ENCODE data around the gene OR8D2. TPM values are rescaled to one million over a fixed set of nuclear protein-coding genes. Genes with fewer than 3 reads are reported as not detected.

The OR8D2 gene
- total RNA-seq, 1 experiment from 2014 or later = not detected

- POLR2A ChIA-PET (ENCODE audit: low non-redundant PET) = no interaction called here
These were observed 6.9 kb downstream of the OR8D2 start for GRCh38 chr11:124313131-124313530.

GRCh38 chr11:124311670-124312069 is 8.3 kb downstream of the OR8D2 start:
- ChIA-PET CTCF (interaction anchor here (0.5 kb wide), 1 partner anchor 564 kb away, joined by 3 read pairs; no protein-coding TSS in a partner anchor), POLR2A (ENCODE audit: low non-redundant PET) (no interaction called here)
- Histone ChIP-seq H3K27me3 (replicated peaks; ENCODE audit: insufficient read depth, low read depth, low read length, poor library complexity) (no peaks in the 10 kb centered on the region), H3K27ac (ENCODE audit: low read depth, low read length, poor library complexity, severe bottlenecking) (no peak overlapping the region), H3K36me3 (ENCODE audit: insufficient read depth, low read length, poor library complexity, severe bottlenecking) (no peaks in the 10 kb centered on the region), H3K4me3 (ENCODE audit: low read depth, low read length, poor library complexity, severe bottlenecking) (no peak overlapping the region), H3K4me1 (ENCODE audit: insufficient read depth, low read length, poor library complexity, severe bottlenecking) (no peaks in the 10 kb centered on the region), H3K9me3 (ENCODE audit: low read depth, low read length, poor library complexity, severe bottlenecking) (no peaks in the 10 kb centered on the region)
- TF ChIP-seq CTCF (conservative IDR thresholded peaks at IDR 0.05; ENCODE audit: low read depth, low read length) = no peak
- TF ChIP-seq EZH2 (IDR thresholded peaks at IDR 0.05; ENCODE audit: borderline replicate concordance, low read depth, low read length, poor library complexity, severe bottlenecking) = no peak
- no peak for DNase-seq (ENCODE audit: low spot score)
- intact Hi-C loops (cut with micrococcal nuclease; ENCODE audit: unreplicated experiment) = no loop called here
- BruUV-seq (replicated peaks) = no TSS peak

More at GRCh38 chr11:124313131-124313530, 6.9 kb downstream of the OR8D2 start:
- Histone ChIP-seq H3K27me3 (replicated peaks; ENCODE audit: insufficient read depth, low read depth, low read length, poor library complexity) (no peaks in the 10 kb centered on the region), H3K36me3 (ENCODE audit: insufficient read depth, low read length, poor library complexity, severe bottlenecking) (no peaks in the 10 kb centered on the region), H3K4me3 (ENCODE audit: low read depth, low read length, poor library complexity, severe bottlenecking) (no peak overlapping the region), H3K9me3 (ENCODE audit: low read depth, low read length, poor library complexity, severe bottlenecking) (no peaks in the 10 kb centered on the region), H3K4me1 (ENCODE audit: insufficient read depth, low read length, poor library complexity, severe bottlenecking) (no peaks in the 10 kb centered on the region), H3K27ac (ENCODE audit: low read depth, low read length, poor library complexity, severe bottlenecking) (no peak overlapping the region)
- TF ChIP-seq EZH2 (IDR thresholded peaks at IDR 0.05; ENCODE audit: borderline replicate concordance, low read depth, low read length, poor library complexity, severe bottlenecking) (no peak), CTCF (conservative IDR thresholded peaks at IDR 0.05; ENCODE audit: low read depth, low read length) (no peak)
- CTCF ChIA-PET = no interaction called here
- intact Hi-C loops (cut with micrococcal nuclease; ENCODE audit: unreplicated experiment) = no loop called here
- no TSS peak for BruUV-seq (replicated peaks)
- DNase-seq (ENCODE audit: low spot score) = no peak

- CTCF ChIA-PET = interaction anchor here (0.5 kb wide), 1 partner anchor 565 kb away, joined by 3 read pairs; no protein-coding TSS in a partner anchor
- no peaks in the 10 kb centered on the region for H3K9me3 ChIP-seq (ENCODE audit: low read depth, low read length, poor library complexity, severe bottlenecking)
- TF ChIP-seq CTCF (conservative IDR thresholded peaks at IDR 0.05; ENCODE audit: low read depth, low read length) (no peak), EZH2 (IDR thresholded peaks at IDR 0.05; ENCODE audit: borderline replicate concordance, low read depth, low read length, poor library complexity, severe bottlenecking) (no peak)
- DNase-seq (ENCODE audit: low spot score) = no peak
- H3K27ac ChIP-seq (ENCODE audit: low read depth, low read length, poor library complexity, severe bottlenecking) = no peak overlapping the region
- no peaks in the 10 kb centered on the region for H3K27me3 ChIP-seq (replicated peaks; ENCODE audit: insufficient read depth, low read depth, low read length, poor library complexity)
- POLR2A ChIA-PET (ENCODE audit: low non-redundant PET) = no interaction called here
- BruUV-seq (replicated peaks) = no TSS peak
- no peak overlapping the region for H3K4me3 ChIP-seq (ENCODE audit: low read depth, low read length, poor library complexity, severe bottlenecking)
- no peaks in the 10 kb centered on the region for H3K36me3 ChIP-seq (ENCODE audit: insufficient read depth, low read length, poor library complexity, severe bottlenecking)
- intact Hi-C loops (cut with micrococcal nuclease; ENCODE audit: unreplicated experiment) = no loop called here
- no peaks in the 10 kb centered on the region for H3K4me1 ChIP-seq (ENCODE audit: insufficient read depth, low read length, poor library complexity, severe bottlenecking)
These were observed 8.7 kb downstream of the OR8D2 start for GRCh38 chr11:124311269-124311668.
